HG02571 (cell line): ENCODE data around the gene ATP8B4.
"Not testable (repeated sequence)": the region's sequence is repeated elsewhere in the genome, so short reads cannot be mapped to it uniquely, and the experiment has no call there.

Source experiments
- ATAC-seq: cut with Tn5 transposase; IDR thresholded peaks from one replicate; pipeline ENCODE4 v1.9.1; 2021; ENCODE audit warnings: mild to moderate bottlenecking, moderate library complexity; ENCODE audit not compliant: unreplicated experiment

Gene ATP8B4

DNA sequence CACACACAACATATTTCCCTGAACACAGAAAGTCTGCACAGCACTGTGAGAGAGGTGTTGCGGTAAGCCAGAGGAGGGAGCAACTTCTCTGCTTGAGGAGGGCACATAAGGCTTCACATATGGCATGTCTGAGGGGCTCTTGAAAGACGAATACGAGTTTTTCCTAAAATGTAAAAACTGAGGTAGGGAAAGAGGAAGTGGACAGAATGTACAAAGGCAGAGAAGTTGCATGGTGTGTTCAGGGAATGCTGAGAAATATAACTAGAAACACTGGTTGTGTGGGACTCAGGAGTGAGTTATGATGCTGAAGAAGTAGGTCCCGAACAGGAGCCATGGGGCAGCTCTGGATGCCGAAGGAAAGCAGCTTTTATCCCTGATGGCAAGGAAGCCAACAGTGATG is 22.8 kb upstream of the ATP8B4 start:
- no peak for ATAC-seq

DNA sequence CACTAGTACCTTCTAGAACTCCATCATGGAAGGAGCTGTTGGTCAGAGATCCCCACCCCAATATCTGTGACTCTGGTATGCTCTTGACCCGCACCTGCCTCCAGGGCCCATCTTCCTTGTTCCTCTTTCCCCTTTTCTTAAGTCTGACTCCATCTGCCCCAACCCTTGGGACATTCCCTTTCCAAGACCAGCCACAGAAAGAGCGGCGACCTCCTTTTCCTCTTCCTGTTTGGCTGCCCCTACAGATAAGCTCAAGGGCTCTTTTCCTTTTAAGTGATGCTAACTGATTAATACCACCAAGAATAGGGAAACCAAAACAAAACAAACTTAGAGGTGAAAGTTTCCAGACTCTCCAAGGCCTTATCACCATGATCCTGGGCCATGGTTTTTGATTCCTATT is 21.9 kb upstream of the ATP8B4 start:
- ATAC-seq = no peak

DNA sequence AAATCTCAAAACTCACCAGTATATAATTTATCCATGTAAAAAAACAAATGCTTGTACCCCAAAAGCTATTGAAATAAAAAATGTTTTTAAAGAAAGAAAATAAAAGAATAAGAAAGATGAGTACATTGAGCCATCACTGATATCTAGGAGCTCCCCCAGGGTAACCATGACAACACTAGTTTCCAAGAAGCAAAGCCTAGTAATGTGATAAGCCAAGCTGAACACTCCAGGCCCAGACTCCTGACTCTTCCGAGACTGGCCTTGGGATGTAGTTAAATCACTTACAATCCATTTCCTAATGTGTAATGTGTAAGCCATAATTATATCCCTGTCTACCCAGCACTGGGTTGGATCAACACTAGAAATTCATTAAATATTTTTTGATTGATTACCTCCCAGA is 21.1 kb upstream of the ATP8B4 start:
- no peak for ATAC-seq

DNA sequence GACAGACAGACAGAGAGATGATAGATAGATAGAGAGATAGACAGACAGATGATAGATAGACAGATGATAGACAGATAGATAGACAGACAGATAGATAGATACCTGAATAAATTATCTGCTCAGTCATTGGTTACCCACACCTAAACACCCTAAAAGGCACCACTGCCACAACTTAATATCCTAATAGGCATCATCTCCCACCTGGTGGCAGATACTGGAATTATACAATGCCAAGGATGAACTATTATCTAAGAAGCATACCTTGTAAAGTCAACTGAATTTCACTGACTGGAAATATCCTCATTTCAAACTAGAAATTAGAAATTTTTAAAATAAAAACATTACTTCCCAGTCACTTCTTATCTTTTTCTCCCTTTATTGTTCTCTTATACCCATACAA is 19.4 kb upstream of the ATP8B4 start:
- ATAC-seq = no peak

DNA sequence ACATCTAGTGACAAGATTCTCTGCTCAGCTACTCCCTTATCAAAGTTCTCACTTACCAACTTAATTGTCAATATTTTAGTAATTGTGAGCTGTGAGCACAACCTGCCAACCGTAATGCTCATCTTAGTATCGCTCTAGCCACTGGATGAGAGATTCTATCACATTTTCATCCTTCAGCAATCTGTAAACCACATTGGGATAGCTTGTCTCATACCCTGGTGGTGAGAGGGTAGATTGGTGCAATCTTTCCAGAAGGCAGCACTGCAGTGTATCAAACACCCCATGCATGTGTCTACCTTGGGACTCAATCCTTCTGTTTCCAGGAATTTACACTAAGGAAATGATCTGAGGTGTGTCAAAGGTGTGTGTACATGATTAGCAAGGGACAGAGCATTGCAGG is 18.9 kb upstream of the ATP8B4 start:
- no peak for ATAC-seq

DNA sequence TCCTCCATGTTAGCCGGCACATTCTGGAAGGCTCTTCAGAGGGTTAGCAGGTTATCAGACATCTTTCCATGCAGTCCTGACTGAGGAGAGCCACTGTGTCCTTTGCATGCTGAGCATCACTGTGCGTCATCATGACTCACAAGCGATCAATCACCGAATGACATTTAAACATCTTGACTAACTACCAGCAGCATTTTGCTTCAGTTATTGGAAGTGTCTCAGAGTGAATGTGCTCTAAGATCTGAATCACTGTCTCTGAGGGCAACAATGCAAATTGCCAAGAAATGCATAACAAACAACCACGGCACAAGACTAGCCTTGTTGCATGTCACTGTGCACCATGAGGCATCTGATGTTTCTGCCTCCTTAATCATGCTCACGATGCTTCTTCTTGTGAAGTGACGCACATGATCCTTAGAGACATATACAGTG is 18.3 kb upstream of the ATP8B4 start:
- no peak for ATAC-seq

DNA sequence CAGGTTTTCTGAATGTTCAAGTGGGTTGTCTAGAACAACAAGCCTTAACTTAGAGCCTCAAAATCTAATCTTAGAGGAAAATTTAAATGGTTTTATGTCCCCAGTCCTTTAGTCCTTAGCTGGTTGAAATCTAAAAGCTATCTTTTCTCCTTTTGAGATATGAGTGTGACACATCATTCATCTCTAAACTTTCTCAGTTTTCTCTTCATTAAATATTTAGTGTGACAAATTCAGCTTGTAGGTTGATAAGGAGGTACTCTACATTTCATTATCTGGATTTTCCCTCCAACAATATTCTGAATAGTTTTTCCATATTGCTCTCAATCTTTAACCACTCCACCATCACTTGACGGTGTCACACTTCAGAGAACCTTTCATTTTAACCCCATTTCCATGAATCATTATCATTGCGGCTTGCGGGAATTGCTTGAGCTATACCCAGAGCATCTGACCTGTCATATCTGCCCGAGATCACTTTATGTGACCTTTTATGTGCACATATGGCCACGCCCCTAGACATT is 16.1 kb upstream of the ATP8B4 start:
- peak; percentile 56 for ATAC-seq

DNA sequence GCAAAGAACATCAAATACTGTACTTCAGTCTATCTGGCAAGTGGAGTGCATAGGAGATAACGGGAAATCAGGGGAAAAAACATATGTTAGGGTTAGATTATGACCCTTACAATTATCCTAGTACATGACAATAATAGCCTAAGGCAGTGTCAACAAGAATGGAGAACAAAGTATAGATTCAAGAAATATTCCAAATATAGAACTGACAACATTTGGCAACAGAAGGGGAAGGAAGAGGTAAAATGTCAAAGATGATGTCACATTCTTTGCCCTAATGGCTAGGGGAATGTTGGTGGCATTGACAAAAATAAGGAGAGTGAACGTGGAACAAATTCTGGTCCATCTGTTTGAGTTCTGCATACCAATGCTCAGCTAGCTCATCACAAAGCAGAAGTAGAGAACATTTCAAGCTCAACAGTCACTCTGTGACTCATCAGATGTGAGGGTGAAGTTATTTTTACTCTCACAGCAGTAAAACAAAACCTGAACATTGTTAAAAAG is 15.5 kb upstream of the ATP8B4 start:
- peak; percentile 57 for ATAC-seq

DNA sequence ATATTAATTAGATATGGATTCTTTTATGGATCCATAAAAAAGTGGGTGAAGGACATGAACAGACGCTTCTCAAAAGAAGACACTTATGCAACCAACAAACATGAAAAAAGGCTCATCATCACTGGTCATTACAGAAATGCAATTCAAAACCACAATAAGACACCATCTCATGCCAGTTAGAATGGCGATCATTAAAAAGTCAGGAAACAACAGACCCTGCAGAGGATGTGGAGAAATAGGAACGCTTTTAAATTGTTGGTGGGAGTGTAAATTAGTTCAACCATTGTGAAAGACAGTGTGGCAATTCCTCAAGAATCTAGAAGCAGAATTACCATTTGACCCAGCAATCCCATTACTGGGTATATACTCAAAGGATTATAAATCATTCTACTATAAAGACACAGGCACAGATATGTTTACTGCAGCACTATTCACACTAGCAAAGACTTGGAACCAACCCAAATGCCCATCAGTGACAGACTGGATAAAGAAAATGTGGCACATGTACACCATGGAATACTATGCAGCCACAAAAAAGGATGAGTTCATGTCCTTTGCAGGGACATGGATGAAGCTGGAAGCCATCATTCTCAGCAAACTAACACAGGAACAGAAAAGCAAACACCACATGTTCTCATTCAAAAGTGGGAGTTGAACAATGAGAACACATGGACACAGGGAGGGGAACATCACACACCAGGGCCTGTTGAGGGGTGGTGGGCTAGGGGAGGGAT is 13.4 kb upstream of the ATP8B4 start:
- ATAC-seq = not testable (repeated sequence)

DNA sequence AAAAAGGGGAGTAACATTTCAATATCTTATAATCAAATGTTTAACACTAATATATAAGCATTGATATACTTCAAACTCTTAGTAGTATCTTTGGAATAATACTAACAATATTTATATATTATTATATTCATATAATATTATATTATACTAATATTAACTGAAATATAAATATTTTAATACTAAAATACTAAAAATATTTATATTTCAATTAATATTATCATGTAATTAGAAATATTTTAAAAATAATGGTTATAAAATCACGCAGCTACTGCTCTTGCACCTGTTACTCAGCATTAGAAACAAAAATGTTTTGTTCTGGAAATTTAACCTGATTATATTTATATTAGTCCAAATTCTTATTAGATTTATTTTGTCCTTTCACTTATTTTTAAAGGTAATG is 12.6 kb upstream of the ATP8B4 start:
- no peak for ATAC-seq

DNA sequence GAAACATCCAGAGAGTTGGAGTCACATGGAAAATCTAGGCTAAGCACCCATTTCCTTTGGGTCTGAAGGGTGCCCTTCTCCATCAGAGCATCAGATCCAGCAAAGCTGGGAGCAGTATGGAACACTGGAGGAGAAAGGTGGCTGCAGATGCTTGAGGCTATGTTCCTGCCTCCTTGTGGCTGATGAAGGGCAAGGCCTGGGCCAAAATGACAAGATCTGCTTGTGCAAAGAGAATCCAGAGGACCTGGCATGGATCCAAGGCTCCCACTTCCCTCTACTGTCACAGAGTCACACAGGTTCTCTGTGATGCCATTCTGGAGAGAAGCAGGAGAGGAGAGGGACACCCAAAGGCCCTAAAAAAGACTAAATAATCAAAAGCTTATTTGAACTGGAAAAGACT is 9.2 kb upstream of the ATP8B4 start:
- no peak for ATAC-seq

DNA sequence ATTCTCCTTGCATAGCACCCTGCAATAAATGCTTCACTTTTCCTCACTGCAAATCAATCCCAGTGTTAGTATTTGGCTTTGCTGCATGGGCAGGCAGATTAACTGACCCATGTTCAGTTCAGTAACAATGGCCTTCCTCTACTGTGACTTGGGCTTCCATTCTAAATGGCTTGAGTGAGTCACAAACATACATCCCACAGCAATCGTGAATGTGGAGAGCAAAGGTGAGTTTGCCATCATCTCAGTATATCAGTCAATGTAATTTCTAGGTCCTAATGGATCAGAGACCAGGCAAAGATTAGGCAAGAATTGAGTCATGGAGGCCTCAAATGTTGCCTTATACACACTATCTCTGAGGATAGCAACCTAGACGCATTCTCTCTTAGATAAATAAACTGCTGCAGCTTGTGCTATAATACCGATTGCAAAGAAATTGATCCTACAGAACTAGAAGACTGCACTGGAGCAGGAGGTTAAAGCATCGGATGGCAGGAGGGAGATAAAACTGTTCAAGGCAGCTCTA is 8.3 kb upstream of the ATP8B4 start:
- ATAC-seq = no peak

DNA sequence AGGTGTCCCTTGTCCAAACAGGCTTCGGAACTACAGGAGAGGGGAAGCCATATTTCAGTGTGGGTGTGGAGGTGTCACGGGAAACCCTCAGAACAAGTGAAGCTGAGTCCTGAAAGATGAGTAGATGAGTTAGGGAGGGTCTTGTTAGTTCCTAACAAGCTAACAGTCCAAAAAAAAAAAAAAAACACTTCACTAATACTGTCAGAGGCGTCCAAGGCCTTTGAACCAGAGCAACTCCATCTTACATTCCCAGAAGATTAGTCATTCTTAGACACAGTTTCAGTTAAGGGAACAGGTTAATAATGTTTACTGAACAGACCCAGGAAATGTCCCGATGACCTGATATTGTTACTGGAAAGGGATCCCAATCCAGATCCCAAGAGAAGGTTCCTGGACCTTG is 7.0 kb upstream of the ATP8B4 start:
- ATAC-seq = no peak

DNA sequence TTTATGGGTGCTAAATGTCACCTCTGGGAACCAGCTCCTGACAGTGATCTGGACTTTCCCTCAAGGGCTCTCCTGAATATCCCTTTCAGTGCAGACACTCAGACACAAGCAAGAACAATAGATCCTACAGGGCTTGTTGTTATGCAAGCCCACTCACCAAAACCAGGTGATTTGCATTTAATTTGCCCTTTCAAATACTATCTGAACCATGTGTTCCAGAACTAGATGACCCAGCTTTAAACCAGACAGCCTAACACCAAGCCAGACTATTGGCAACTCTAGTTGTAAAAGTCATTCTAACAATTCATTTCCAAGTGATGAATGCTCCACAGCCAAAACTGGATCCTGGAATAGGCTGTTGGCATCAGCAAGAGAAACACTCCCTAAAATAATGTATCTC is 5.6 kb upstream of the ATP8B4 start:
- no peak for ATAC-seq

DNA sequence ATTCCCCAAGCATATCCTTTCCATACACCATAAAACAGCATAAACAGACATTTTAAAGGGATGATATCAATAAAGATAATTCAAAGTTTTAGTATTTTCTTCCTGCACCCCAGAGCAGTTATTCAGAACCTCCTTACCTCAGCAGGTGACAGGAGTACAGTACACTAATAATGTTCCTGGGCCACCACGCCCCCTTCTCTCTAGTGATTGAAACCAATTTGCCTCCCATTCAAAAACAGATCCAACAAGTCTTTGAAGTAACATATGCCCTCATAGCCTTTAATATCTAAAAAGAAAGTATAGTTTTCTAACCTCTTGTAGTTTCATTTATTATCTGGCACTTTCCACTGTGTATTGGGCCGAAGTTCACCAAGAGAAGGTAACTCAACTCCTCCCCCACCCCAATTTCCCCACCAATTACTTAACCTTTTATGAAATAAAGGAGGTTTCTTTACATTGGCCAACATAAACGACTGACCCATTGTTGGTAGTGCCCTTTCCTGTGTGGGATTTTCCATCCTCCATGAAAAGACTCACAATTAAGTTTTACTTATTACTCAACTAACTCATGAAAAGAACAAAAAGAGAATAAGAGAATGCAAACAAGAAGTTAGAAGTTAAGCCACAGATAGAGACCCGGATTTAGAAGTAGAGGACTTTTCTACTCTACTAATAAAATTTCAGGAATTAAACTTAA is 5.0 kb upstream of the ATP8B4 start:
- ATAC-seq = no peak

DNA sequence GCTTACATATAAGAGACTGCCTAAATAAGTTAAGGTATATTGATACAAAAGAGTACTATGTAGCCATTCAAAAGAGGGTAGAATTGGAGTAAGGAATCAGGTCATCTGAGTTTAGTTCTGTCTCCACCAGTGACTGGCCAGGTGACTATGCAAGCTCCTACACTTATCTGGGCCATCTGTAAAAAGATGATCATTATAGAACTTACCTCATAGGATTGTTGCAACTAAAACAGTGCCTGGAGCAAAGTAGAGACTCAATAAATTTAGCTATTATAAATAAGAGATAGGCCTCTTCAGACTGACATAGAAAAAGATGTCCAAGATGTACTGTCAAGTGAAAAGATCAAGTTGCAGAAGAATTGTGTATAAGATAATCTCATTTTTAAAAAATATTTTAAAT is 1.7 kb upstream of the ATP8B4 start:
- ATAC-seq = no peak

DNA sequence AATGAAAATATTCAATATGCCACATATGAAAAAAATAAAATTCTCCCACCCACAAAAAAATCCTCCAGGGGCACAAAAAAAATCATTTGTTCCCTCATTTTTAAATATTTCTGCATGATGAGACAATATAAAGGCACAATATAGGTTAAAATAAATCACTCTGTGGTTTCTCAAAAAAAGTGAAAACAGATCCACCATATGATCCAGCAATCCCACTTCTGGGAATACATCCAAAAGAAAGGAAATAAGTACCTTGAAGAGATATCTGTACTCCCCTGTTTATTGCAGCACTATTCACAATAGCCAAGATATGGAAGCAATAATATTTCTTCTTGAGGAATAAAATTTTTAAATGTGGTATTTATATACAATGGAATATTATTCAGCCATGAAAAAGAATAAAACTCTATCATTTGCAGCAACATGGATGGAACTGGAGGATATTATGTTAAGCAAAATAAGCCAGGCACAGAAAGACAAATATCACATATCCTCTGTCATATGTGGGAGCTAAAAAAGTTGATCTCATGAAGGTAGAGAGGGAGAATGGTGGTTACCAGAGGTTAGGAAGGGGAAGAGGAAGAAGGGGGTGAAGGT is 1.5 kb downstream of the ATP8B4 start:
- ATAC-seq = no peak

DNA sequence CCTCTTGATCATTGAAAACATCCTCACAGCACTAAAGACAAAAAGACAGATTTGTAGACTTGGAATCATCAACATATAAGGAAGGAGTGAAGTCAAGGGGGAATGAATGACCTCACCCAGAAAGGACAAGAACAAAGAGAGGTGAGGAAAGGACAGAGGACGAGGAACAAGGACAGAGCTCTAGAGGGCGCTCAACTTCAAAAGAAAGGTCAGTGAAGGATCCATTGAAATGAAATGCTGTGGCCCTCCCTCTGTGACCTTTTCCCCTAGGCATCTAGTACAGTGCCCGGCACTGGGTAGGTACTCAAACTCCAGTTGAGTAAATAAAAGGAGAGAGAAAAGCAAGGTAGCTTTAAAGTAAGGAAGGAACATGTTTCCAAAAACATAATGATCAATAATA is 2.6 kb downstream of the ATP8B4 start:
- ATAC-seq = no peak

DNA sequence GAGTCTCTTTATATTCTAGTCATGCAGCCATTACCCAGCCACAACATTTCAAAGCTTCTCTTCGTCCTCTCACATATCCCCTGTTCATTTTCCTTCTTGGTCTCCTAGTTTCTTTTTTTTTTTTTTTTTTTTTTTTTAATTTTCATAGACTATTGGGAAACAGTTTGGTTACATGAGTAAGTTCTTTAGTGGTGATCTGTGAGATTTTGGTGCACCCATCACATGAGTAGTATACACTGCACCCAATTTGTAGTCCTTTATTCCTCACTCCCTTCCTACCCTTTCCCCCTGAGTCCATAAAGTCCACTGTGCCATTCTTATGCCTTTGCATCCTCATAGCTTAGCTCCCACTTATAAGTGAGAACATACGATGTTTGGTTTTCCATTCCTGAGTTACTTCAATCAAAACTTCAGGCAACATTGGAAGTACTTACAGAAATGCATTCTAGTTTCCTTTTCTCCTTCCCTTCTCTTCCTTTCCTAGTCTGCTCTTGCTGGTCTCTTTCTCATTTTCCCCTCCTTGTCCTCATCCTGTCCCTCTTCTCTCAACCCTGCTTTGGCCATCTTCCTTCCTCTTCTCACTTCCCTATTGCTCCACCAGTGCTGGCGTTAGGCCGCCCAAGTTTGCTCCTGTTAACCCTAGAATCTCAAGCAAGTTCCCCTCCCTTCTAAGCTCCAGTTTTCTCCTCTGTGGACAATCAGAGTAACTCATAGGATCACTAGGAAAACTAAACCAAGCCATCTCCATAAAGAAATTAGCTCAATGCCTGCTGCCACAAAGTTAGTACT is 4.8 kb downstream of the ATP8B4 start:
- ATAC-seq = no peak

DNA sequence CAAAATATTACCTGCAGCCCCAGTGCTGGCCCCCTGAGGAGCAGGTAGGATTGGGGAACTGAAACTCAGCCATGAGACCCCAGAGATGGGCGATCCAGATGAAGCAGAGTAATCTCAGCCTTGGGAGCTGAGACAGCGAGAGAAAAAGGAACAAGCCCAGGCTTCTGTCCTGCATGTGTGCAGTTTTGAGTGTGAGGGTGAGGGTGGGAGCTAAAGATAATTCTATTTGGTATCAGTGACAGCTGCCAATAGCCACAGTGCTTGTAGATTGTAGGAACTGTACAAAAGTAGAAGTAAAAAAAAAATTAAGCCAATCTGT is 5.9 kb downstream of the ATP8B4 start:
- ATAC-seq = no peak
